GM19372 (cell line): ENCODE data around the gene P2RX2.
"Not testable (repeated sequence)": the region's sequence is repeated elsewhere in the genome, so short reads cannot be mapped to it uniquely, and the experiment has no call there.

Experiments used
- ATAC-seq: cut with Tn5 transposase; IDR thresholded peaks from one replicate; pipeline ENCODE4 v1.9.1; 2021; ENCODE audit warnings: mild to moderate bottlenecking, low read depth, moderate library complexity; ENCODE audit not compliant: unreplicated experiment

The P2RX2 gene

DNA sequence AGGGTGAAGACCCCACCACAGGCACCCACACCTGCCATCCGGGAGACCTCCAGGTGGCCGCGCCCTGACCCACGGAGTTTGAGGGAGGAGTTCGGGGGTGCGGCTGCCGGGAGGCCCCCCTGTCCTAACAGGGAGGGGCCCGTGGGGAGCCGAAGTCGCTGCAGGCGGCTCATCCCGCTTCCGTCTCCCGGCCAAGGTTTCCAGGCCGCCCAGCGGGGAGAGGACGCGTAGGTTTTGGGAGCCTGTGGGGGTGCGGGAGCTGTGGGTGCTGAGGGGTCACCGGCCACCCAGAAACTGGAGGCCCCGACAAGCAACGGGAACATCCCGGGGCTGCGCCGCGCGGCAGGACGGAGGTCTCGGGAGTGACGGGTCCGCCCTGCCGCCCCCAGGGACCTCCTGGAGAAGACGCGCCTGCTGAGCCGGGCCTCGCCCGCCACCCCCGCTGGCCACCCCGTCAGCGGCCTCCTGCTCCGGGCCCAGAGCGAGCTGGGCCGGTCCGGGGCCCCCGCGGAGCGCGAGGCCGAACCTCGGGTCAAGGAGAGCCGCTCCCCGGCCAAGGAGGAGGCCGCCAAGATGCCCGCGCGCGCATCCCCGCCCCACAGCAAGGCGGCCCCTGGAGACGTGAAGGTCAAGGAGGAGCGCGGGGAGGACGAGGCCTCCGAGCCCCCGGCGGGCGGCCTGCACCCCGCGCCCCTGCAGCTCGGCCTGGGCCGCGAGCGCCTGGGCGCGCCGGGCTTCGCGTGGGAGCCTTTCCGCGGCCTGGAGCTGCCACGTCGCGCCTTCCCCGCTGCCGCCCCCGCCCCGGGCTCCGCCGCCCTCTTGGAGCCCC lies 35.8 kb upstream of the P2RX2 start:
- ATAC-seq, result no peak

DNA sequence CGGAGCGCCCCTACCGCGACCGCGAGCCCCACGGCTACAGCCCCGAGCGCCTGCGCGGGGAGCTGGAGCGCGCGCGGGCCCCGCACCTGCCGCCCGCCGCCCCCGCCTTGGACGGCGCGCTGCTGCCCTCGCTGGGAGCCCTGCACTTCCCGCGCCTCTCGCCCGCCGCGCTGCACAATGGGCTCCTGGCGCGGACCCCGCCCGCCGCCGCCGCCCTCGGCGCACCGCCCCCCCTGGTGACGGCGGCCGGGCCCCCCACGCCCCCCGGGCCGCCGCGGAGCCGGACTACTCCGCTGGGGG lies 35.2 kb upstream of the P2RX2 start:
- ATAC-seq, result no peak

DNA sequence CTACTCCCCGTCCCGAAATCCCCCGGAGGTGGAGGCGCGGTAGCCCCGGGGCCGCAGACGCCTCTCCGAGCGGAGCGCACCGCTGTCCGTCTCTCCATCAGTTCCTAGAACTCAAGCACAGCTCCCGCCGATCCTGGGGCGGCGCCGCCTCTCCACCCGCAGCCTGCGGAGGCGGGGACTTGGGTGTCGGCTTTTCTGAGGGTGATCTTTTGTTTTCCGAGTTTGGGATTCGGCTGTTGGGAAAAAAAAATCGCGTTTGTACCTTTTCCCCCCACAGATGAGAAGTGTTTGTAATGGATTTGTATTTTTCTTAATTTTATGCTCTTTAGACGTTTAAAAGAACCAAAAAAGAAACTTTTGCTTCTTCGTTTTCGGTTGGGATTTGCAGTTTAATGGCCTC lies 34.8 kb upstream of the P2RX2 start:
- ATAC-seq, result no peak

DNA sequence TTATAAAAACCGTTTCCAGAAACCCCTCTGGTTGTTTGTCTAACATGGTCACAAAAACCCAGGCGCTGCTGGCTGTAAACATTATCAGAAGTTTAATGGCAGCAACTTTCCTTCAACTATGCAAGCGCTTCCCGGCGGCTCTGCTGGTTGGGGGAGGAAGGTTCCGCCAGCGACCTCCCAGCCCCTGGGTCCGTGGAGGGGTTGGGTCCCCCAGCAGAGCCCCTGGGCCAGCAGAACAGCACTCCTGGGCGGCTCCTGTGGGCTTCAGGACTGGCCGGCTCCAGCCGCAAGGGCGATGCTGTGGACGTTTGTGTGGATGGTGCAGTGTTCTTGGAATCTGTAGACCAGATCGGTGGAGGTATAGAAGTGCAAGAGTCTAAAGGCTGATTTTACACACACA lies 34.1 kb upstream of the P2RX2 start:
- no peak for ATAC-seq

GRCh38 chr12:132585177-132585576 lies 33.4 kb upstream of the P2RX2 start:
- no peak for ATAC-seq

DNA sequence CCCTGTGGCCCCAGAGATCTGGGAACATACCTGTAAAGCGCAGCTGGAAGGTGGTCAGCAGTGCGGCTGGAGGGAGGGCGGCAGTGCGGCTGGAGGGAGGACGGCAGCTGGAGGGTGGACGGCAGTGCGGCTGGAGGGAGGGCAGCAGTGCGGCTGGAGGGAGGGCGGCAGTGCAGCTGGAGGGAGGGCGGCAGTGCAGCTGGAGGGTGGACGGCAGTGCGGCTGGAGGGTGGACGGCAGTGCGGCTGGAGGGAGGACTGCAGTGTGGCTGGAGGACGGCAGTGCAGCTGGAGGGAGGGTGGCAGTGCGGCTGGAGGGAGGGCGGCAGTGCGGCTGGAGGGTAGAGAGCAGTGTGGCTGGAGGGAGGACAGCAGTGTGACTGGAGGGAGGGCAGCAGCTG lies 31.6 kb upstream of the P2RX2 start:
- no peak for ATAC-seq

- no peak for ATAC-seq
Measured at GRCh38 chr12:132587781-132588180, 30.8 kb upstream of the P2RX2 start.

DNA sequence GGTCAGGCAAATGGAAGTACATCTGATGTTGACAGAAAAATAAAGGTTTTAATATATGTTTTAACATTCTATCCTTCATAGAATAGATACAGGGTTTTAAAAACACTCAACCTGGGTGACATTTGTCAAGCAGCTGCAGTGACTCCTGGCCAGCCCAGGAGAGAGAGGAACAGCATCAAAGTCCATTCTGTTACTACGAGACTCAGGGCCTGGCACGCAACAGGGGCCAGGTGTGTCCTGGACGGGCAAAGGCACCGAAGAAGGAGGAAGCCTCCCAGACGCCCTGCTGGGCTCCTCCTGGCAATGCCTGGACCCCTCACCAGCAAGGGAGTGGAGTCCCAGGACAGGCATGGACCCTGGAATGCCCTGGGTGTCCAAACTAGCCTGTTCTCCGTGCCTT lies 30.3 kb upstream of the P2RX2 start:
- ATAC-seq, result no peak

DNA sequence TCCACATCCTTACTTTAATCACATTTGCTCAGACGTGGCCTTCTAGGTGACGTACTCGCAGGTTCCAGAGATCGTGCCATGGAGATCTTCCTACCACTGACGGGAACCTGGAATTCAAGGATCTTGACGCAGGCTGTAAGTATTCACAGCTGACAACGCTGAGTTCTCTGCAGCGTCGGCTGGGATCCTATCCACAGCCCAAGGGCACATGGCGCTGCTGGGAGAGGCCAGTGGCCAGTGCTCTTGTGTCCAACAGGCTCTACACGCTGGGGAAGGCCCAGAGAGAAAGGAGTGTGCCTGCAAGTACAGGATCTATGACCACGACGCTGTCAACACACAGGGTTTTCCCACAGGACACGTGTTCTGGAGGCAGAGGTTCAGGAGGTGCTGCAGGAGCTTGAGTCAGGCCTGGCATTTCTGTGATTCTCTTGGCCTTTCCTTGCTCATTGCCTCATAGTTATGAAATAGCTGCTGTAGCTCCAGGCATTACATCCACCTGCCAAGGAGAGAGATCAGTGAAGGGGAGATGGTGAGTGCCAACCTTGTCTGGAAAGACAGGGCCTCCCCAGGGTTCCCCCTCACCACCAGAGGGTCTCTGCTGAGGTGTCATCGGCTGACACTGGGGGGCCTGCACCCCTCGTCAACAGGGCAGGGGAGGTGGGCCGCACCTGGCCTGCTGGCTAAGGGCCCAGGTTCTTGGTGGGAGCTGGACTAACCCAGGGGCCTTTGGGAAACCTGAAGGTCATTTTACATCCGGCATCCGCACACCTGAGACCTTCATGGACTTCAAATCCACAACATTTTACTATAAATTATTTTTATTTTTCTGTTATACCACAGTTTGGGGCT lies 29.5 kb upstream of the P2RX2 start:
- ATAC-seq, result no peak

- ATAC-seq, result no peak
Measured at GRCh38 chr12:132591107-132591935, 27.3 kb upstream of the P2RX2 start.

GRCh38 chr12:132592282-132592970 lies 26.1 kb upstream of the P2RX2 start:
- ATAC-seq, result no peak

- ATAC-seq, result no peak
Measured at GRCh38 chr12:132593071-132593470, 25.5 kb upstream of the P2RX2 start.

- no peak for ATAC-seq
Measured at GRCh38 chr12:132593521-132593920, 25.1 kb upstream of the P2RX2 start.

DNA sequence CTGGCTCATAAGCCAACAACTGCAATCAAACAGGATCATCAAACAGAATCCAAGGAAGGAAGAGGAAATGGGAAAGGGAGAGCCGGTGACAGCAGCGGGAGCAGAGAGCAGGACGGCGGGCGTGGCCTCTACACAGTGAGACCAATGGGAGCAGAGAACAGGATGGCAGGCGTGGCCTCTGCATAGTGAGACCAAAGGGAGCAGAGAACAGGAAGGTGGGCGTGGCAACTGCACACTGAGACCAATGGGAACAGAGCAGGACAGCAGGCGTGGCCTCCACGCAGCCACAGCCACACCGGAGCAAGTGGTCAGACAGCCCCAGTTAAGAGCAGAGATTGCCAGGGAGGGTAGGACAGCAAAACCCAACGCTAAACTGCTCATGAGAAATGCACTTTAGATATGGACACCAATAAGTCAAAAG lies 24.6 kb upstream of the P2RX2 start:
- ATAC-seq, result peak; percentile 63

- ATAC-seq, result no peak
Measured at GRCh38 chr12:132595183-132595582, 23.4 kb upstream of the P2RX2 start.

- ATAC-seq, result no peak
Measured at GRCh38 chr12:132596016-132596415, 22.6 kb upstream of the P2RX2 start.

GRCh38 chr12:132597333-132598316 lies 21.0 kb upstream of the P2RX2 start:
- ATAC-seq, result no peak

GRCh38 chr12:132599502-132599901 lies 19.1 kb upstream of the P2RX2 start:
- not testable (repeated sequence) for ATAC-seq
